ENCODE measurements around the gene ZDHHC4.

- TF ChIP-seq, protein P1, sequence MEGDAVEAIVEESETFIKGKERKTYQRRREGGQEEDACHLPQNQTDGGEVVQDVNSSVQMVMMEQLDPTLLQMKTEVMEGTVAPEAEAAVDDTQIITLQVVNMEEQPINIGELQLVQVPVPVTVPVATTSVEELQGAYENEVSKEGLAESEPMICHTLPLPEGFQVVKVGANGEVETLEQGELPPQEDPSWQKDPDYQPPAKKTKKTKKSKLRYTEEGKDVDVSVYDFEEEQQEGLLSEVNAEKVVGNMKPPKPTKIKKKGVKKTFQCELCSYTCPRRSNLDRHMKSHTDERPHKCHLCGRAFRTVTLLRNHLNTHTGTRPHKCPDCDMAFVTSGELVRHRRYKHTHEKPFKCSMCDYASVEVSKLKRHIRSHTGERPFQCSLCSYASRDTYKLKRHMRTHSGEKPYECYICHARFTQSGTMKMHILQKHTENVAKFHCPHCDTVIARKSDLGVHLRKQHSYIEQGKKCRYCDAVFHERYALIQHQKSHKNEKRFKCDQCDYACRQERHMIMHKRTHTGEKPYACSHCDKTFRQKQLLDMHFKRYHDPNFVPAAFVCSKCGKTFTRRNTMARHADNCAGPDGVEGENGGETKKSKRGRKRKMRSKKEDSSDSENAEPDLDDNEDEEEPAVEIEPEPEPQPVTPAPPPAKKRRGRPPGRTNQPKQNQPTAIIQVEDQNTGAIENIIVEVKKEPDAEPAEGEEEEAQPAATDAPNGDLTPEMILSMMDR (IDR thresholded peaks at IDR 0.05), result no peak
- no peak for TF ChIP-seq POLR2A (IDR thresholded peaks at IDR 0.05)
These were observed 23.7 kb upstream of the ZDHHC4 start for GRCh38 chr7:6553448-6554044.
